Measurements from ENCODE around the gene SON. TPM values are rescaled to one million over a fixed set of nuclear protein-coding genes. Genes with fewer than 3 reads are reported as not detected.

Gene SON
- total and polyA plus RNA-seq, 2 of the 13 experiments (the other 11 are each of a cell fraction or from before 2014, with no cell fraction given) = 61.3 to 78.3 TPM

GRCh38 chr21:33588485-33589335 lies 45.9 kb downstream of the SON start, which contains the start of gene DONSON (continued):
- TF ChIP-seq UBTF (CRISPR knock-in tag; IDR thresholded peaks at IDR 0.05) = peak; percentile 57; the same call in 1 of the 2 replicates
- TF ChIP-seq ZNF687 (CRISPR knock-in tag; IDR thresholded peaks at IDR 0.05) = peak; percentile 97
- peak; percentile 74 for TF ChIP-seq NCOR1 (IDR thresholded peaks at IDR 0.05; ENCODE audit: borderline replicate concordance, low read length)
- TF ChIP-seq MED1 (CRISPR knock-in tag; IDR thresholded peaks at IDR 0.05) = peak; percentile 86
- no peak for TF ChIP-seq KIAA2018 (CRISPR knock-in tag; IDR thresholded peaks at IDR 0.05; ENCODE audit: borderline replicate concordance)
- TF ChIP-seq MLXIP (CRISPR knock-in tag; IDR thresholded peaks at IDR 0.05; ENCODE audit: borderline replicate concordance) = peak; percentile 27; the same call in 1 of the 2 replicates
- peak; percentile 78; the same call in 1 of the 2 replicates for TF ChIP-seq MEIS2 (CRISPR knock-in tag; IDR thresholded peaks at IDR 0.05)
- peak; percentile 61; the same call in 1 of the 2 replicates for TF ChIP-seq HOXD1 (CRISPR knock-in tag; IDR thresholded peaks at IDR 0.05)
- TF ChIP-seq NR1H2 (CRISPR knock-in tag; IDR thresholded peaks at IDR 0.05; ENCODE audit: borderline replicate concordance, low read depth) = no peak

Measured in HepG2 (cell line).